HepG2 (cell line): Measurements from ENCODE around the gene SLC7A4. TPM values are rescaled to one million over a fixed set of nuclear protein-coding genes. Genes with fewer than 3 reads are reported as not detected.

Experiments
- ATF7 ChIP-seq, 2 experiments: fragments of 450-650 bp in 1 of 2; sonication (generic) in 1 of 2; formaldehyde crosslinking in 1 of 2; IDR thresholded peaks; 2 replicates each; pipeline versions ENCODE4 v1.4.0 to v1.6.1; 2016 to 2020; ENCODE audit warnings: antibody characterized with exemption in 1 of 2, mild to moderate bottlenecking in 1 of 2, missing genetic modification reagents in 1 of 2
- CBX5 ChIP-seq: sonication (generic); formaldehyde crosslinking; IDR thresholded peaks from 2 replicates; pipeline ENCODE4 v1.4.0; 2020; ENCODE audit warnings: missing genetic modification reagents, borderline replicate concordance
- DBP ChIP-seq: sonication (generic); formaldehyde crosslinking; IDR thresholded peaks from 2 replicates; pipeline ENCODE4 v1.4.0; 2020; ENCODE audit warnings: missing genetic modification reagents; ENCODE audit errors: not compliant biosample characterization
- HDAC6 ChIP-seq: fragments of 200-600 bp; sonication (generic); IDR thresholded peaks from 2 replicates; pipeline ENCODE4 v1.7.0; 2017; ENCODE audit warnings: mild to moderate bottlenecking, antibody characterized with exemption, low read length, low read depth
- HNF1A ChIP-seq, 2 experiments: sonication (generic) in 1 of 2; formaldehyde crosslinking in 1 of 2; IDR thresholded peaks; 2 replicates each; pipeline versions ENCODE4 v1.4.0 to v1.6.1; 2016 to 2020; ENCODE audit warnings: borderline replicate concordance in 1 of 2, low read depth in 1 of 2, mild to moderate bottlenecking in 1 of 2, missing genetic modification reagents in 1 of 2
- KDM4B ChIP-seq: sonication (generic); formaldehyde crosslinking; IDR thresholded peaks from 2 replicates; pipeline ENCODE4 v1.4.0; 2020; ENCODE audit warnings: missing genetic modification reagents
- LCORL ChIP-seq, 2 experiments: fragments of 450-650 bp in 1 of 2; sonication (generic) in 1 of 2; formaldehyde crosslinking in 1 of 2; IDR thresholded peaks; 2 replicates each; pipeline versions ENCODE4 v1.5.0 to v1.6.1; 2017 to 2020; ENCODE audit warnings: antibody characterized with exemption in 1 of 2, missing genetic modification reagents in 1 of 2
- NAIF1 ChIP-seq: sonication (generic); formaldehyde crosslinking; IDR thresholded peaks from 2 replicates; pipeline ENCODE4 v1.5.0; 2020; ENCODE audit warnings: mild to moderate bottlenecking, missing genetic modification reagents, borderline replicate concordance
- NPAS2 ChIP-seq: sonication (generic); formaldehyde crosslinking; IDR thresholded peaks from 2 replicates; pipeline ENCODE4 v1.8.0; 2022; ENCODE audit warnings: mild to moderate bottlenecking, missing genetic modification reagents, borderline replicate concordance
- RORA ChIP-seq: sonication (generic); formaldehyde crosslinking; IDR thresholded peaks from 2 replicates; pipeline ENCODE4 v1.5.0; 2020; ENCODE audit warnings: mild to moderate bottlenecking, missing genetic modification reagents, moderate library complexity
- RXRB ChIP-seq: IDR thresholded peaks from 2 replicates; pipeline ENCODE4 v1.6.1; 2016; ENCODE audit warnings: borderline replicate concordance, missing genetic modification reagents, missing compliant biosample characterization
- SOX5 ChIP-seq: IDR thresholded peaks from 2 replicates; pipeline ENCODE4 v1.6.1; 2016; ENCODE audit warnings: borderline replicate concordance
- STAT6 ChIP-seq: sonication (generic); formaldehyde crosslinking; IDR thresholded peaks from 2 replicates; pipeline ENCODE4 v1.4.0; 2020; ENCODE audit warnings: missing genetic modification reagents, mild to moderate bottlenecking, borderline replicate concordance
- THRA ChIP-seq: sonication (generic); formaldehyde crosslinking; IDR thresholded peaks from 2 replicates; pipeline ENCODE4 v1.4.0; 2020; ENCODE audit warnings: missing genetic modification reagents, borderline replicate concordance
- ZFP37 ChIP-seq: sonication (generic); formaldehyde crosslinking; IDR thresholded peaks from 2 replicates; pipeline ENCODE4 v1.4.0; 2020; ENCODE audit warnings: missing genetic modification reagents, borderline replicate concordance
- ZMYM3 ChIP-seq: sonication (generic); formaldehyde crosslinking; IDR thresholded peaks from 2 replicates; pipeline ENCODE4 v1.5.1; 2020; ENCODE audit warnings: mild to moderate bottlenecking, missing genetic modification reagents
- ZNF382 ChIP-seq: sonication (generic); formaldehyde crosslinking; IDR thresholded peaks from 2 replicates; pipeline ENCODE4 v1.5.0; 2020; ENCODE audit warnings: missing genetic modification reagents, mild to moderate bottlenecking, borderline replicate concordance
- ZNF777 ChIP-seq: sonication (generic); formaldehyde crosslinking; IDR thresholded peaks from 2 replicates; pipeline ENCODE4 v1.4.0; 2020; ENCODE audit warnings: missing genetic modification reagents
- polyA plus RNA-seq, 8 experiments: library from polyadenylated mRNA; depleted of rRNA in 3 of 8; stranded (reverse) in 7 of 8; unstranded in 1 of 8; fragments of >200 nt; fragmentation: Illumina TruSeq in 4 of 8; extraction: Trizol in 4 of 8; gene quantifications; 2 replicates each; pipeline versions ENCODE4 v1.2.1 to v1.2.3, GENCODE V29; 2011 to 2016; ENCODE audit warnings: low read depth in 4 of 8, missing spikeins in 1 of 8, mixed read lengths in 1 of 8; ENCODE audit not compliant: insufficient read depth in 1 of 8
- total RNA-seq, 5 experiments: library from RNA; depleted of rRNA; stranded (reverse); fragments of >200 nt; fragmentation: Illumina TruSeq; extraction: Trizol; gene quantifications; 2 replicates each; pipeline ENCODE4 v1.2.3, GENCODE V29; 2016; ENCODE audit warnings: low read depth in 1 of 5

The SLC7A4 gene
- total and polyA plus RNA-seq, 2 of the 13 experiments (the other 11 are each of a cell fraction or from before 2014, with no cell fraction given) = not detected

GRCh38 chr22:21001601-21002325, 30.6 kb downstream of the SLC7A4 start, which contains the start of gene THAP7 (continued):
- no peak for TF ChIP-seq HNF1A (IDR thresholded peaks at IDR 0.05; ENCODE audit: low read depth)
- TF ChIP-seq HNF1A (CRISPR knock-in tag; IDR thresholded peaks at IDR 0.05; ENCODE audit: borderline replicate concordance) = no peak; the same call in 1 of the 2 replicates
- no peak for TF ChIP-seq HDAC6
- no peak for TF ChIP-seq ZNF382 (CRISPR knock-in tag)
- no peak for TF ChIP-seq STAT6
- 0 out of 2 replicates have a peak, but pooled peaks have one; percentile 81 for TF ChIP-seq ZFP37 (CRISPR knock-in tag)
- no peak for TF ChIP-seq LCORL (IDR thresholded peaks at IDR 0.05)
- TF ChIP-seq LCORL (CRISPR knock-in tag; IDR thresholded peaks at IDR 0.05) = peak; percentile 44; the same call in 1 of the 2 replicates
- peak; percentile 29; the same call in 1 of the 2 replicates for TF ChIP-seq SOX5 (CRISPR knock-in tag)
- peak; percentile 62; the same call in 1 of the 2 replicates for TF ChIP-seq KDM4B (CRISPR knock-in tag)
- TF ChIP-seq RORA (CRISPR knock-in tag) = no peak; the same call in 1 of the 2 replicates
- no peak for TF ChIP-seq ATF7 (IDR thresholded peaks at IDR 0.05)
- no peak for TF ChIP-seq ATF7 (CRISPR knock-in tag; IDR thresholded peaks at IDR 0.05)
- no peak for TF ChIP-seq NPAS2 (CRISPR knock-in tag)
- no peak; the same call in none of the 2 replicates for TF ChIP-seq THRA (CRISPR knock-in tag)
- no peak for TF ChIP-seq ZMYM3 (CRISPR knock-in tag)
- TF ChIP-seq CBX5 = peak; percentile 83; the same call in 1 of the 2 replicates
- peak; percentile 31 for TF ChIP-seq RXRB
- peak; percentile 35 for TF ChIP-seq DBP (CRISPR knock-in tag)
- TF ChIP-seq ZNF777 (CRISPR knock-in tag) = 0 out of 2 replicates have a peak, but pooled peaks have one; percentile 24
- TF ChIP-seq NAIF1 (CRISPR knock-in tag) = peak; percentile 85; the same call in 1 of the 2 replicates
